ENCODE data around the gene NMBR. TPM values are rescaled to one million over a fixed set of nuclear protein-coding genes. Genes with fewer than 3 reads are reported as not detected.
"Not testable (repeated sequence)": the region's sequence is repeated elsewhere in the genome, so short reads cannot be mapped to it uniquely, and the experiment has no call there.

NMBR gene
- total RNA-seq, 1 experiment from 2014 or later = not detected

GRCh38 chr6:142155091-142155490, 8.2 kb upstream of the NMBR start:
- DNase-seq (ENCODE audit: low read depth) = no peak

- no peak for DNase-seq (ENCODE audit: low read depth)
These were observed 7.4 kb upstream of the NMBR start for GRCh38 chr6:142154336-142154735.

DNA sequence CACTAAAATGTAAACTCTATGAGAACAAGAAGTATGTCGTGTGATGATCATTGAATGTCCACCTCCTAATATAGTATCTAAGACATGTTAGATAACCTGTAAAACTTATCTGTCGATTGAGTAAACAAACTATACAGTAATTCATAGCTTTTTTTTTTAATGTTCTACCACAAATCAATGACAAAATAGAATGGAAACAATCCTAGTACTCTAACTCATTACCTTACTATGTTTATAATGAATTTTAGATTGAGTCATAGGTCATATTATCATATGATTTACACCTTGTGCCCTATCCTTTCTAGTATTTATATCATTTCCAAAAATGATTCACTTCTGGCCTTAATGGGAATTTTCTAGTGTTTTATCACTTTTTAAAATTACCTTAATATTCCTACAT, 6.3 kb upstream of the NMBR start:
- DNase-seq (ENCODE audit: low read depth) = no peak

DNA sequence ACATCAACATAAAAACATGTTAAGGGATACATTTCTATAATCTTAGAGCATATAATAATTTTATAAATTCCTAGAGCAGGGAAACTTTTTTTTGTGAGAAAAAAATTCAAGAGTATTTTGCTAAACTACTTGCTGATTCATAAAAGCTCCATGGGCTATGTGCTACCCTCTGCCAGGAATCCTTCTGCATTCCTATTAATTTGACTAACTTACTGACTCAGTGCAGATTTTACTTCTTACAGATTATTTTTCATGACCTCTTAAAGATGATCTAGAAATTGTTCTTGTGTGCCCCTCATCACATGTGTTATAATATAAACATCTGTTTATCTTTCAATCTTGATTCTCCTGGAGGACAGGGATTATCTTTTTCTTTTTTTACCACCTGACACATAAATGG, 5.8 kb upstream of the NMBR start:
- DNase-seq (ENCODE audit: low read depth) = peak; percentile 49

- not testable (repeated sequence) for DNase-seq (ENCODE audit: low read depth)
These were observed 5.4 kb downstream of the NMBR start for GRCh38 chr6:142141531-142141930.

DNA sequence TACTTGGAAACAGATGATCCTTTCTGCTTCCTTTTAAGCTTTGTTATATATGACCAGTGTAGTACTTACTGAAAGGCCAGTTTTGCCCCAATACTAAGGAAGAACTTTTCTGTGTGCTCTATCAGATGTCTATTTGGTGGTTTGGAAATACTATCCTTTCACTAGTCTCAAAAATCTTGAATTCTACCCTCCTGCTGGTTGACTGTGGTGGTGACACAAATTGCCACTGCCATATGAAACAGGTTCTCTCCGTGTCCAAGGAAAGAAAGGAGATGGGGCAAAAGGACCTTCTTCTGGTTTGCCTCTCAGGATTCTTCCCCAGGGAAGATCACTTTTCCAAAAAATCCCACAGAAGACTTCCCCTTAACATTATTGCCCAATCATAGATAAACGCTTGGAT, 8.0 kb downstream of the NMBR start:
- no peak for DNase-seq (ENCODE audit: low read depth)

DNA sequence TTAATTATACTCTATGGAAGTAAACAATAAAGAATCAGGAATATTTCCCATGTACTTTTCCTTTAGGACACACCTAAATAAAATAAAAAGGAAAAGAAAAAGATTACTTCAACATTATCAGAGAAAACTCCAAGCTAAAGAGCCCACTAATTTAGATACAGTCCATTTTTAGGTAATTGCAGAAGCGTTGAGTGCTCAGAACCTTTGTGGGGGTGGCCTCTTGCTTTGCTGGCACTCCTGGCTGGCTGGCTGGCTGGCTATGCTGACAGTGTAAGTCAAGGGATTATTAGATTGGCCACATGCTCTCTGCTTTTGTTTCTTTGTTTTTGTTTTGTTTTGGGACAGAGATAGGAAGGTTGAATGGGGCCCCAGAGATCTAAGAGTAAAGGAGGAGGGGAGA, 14.3 kb downstream of the NMBR start, which contains the start of gene GJE1:
TSS of gene GJE1 (plus strand) at position 301 of the 400 bp plus-strand sequence. CDS start 234 bp downstream, outside the sequence.
- no peak for DNase-seq (ENCODE audit: low read depth)

DNA sequence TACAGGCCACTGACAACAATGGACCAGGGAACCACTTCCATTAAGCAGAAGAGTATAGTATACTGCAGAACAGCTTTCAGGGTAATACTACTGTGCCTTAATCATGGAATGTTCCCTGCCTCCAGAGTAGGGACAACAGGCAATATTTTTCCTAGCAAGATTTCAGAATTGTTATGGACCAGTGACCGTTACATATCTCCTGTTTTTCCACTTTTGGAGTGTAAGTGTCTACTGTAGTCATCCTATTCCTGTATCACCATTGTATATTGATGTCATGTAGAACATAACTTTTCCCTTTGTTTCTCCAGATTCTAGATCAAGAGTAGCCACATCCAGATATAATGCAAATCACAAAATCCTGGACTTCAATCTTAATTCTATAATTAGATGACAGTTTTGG, 16.1 kb downstream of the NMBR start:
- DNase-seq (ENCODE audit: low read depth) = no peak

- DNase-seq (ENCODE audit: low read depth) = no peak
These were observed 25.6 kb downstream of the NMBR start for GRCh38 chr6:142121342-142121741.

DNA sequence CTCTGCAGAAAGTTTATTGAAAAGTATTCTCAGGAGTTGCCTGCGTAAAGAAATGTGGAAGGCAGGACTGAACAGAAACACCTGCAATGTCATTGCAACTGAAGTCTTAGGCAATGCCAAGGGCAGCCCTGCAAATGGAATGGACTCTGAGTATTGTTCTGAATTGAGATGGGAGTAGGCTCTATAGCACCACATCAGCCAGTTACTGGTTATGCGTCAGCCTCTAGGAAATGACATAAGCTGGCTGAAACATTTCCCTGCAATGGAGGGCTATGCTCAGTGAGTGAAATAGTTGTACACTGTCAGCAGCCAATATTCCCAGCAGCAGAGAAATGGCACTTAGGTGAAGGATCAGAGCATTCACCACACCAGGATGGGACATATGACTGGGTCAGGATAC, 28.0 kb downstream of the NMBR start:
- DNase-seq (ENCODE audit: low read depth) = no peak

DNA sequence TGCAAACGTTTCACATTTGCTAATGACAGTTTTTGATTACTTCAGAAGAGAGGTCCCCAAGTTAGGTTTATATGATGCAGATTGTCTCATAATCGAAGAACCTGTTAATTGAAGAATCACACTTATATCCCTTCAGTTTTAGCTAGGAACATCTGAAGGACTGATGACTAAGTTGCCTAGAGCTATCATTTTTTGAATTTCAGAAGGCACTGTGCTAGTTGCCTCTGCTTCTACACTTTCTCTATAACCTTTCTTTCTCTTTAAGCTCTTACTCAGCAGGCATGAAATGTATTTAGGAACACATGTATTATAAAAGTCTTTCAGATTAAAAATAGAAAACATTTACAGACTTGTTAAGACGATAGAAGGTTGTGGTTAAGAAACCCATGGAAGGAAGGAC, 28.6 kb downstream of the NMBR start:
- DNase-seq (ENCODE audit: low read depth) = no peak

- DNase-seq (ENCODE audit: low read depth) = no peak
These were observed 29.6 kb downstream of the NMBR start for GRCh38 chr6:142117366-142117765.

- DNase-seq (ENCODE audit: low read depth) = peak; percentile 72
These were observed 34.4 kb downstream of the NMBR start for GRCh38 chr6:142112451-142113061.

DNA sequence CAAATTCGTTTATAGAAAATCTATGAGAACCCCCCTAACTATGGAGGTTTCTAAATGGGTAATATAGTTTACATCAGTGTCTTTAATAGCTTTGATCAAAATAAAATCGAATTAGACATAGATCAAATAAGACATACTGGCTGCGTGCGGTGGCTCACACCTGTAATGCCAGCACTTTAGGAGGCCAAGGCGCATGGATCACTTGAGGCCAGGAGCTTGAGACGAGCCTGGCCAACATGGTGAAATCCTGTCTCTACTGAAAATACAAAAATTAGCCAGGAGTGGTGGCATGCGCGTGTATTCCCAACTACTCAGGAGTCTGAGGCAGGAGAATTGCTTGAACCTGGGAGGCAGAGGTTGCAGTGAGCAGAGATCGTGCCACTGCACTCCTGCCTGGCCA, 36.1 kb downstream of the NMBR start:
- not testable (repeated sequence) for DNase-seq (ENCODE audit: low read depth)

- not testable (repeated sequence) for DNase-seq (ENCODE audit: low read depth)
These were observed 42.1 kb downstream of the NMBR start for GRCh38 chr6:142104820-142105219.

GRCh38 chr6:142088858-142089216, 58.1 kb downstream of the NMBR start:
- peak; percentile 52 for DNase-seq (ENCODE audit: low read depth)

DNA sequence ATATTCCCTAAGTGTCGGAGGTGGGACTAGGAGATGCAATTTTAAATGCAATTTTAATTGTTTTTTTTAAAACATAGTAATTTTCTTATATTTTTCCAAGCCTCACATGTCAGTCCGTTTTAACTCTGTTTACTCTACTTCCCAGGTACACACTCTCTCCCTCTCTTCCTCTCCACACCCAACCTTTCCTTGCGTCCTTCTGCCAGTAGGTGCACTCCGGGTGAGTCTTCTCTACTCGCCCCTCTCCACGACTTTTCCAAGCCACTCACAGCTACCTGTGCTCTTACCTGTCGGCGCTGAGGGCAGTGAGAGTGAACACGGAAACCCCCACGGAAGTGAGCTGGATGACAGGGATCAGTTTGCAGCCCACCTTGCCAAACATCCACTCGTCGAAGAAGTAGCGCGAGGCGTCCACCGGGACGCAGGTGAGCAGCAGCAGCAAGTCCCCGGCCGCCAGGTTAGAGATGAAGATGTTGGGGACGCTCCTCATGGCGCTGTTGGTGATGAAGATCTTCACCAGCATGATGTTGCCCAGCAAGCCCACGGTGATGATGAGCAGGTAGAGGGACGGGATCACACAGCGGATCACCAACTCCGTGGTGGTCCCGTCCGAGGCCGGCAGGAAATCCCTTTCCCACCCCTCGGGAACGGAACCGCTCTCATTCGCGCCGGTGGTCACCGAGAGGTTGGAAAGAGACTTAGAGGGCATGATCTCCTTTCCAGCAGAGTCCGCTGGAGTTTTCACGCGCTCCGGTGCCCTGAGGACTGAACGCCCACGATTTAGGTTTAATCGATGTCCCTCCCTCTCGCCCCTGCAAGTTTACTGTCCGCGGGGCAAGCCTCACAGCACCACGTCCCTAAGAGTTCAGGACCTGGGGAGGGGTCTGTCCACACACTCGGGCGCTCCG, 58.7 kb downstream of the NMBR start:
- no peak for DNase-seq (ENCODE audit: low read depth)

GRCh38 chr6:142079130-142079529, 67.8 kb downstream of the NMBR start:
- DNase-seq (ENCODE audit: low read depth) = no peak

DNA sequence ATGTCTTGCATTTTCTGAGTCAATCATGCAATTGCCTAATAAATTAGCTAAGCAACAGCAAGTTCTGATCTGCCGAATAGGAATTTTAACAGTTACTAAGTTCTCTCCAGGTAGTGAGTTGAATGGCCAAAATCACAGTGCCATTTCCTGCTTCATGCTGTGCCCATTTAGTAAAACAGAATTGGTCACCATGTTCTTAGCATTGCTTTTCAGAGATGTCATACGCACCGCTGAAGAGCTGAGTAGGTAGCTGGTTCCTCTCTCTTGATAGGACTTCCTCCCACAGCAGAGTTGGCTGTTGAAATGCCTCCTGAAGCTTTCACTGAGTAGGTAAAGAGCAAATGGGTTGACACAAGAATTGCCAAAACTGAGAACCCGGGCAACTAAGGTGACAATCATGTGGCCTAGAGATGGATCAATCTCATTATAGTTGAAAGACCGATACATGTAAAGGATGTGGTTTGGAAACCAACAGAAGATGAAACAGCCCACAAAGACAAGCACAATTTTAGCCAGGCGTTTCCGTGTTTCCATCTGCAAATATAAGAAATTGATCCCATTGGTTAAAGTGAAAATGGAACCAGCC, 71.3 kb downstream of the NMBR start:
- no peak for DNase-seq (ENCODE audit: low read depth)

GRCh38 chr6:142074516-142074915, 72.4 kb downstream of the NMBR start:
- no peak for DNase-seq (ENCODE audit: low read depth)

GRCh38 chr6:142071981-142072380, 74.9 kb downstream of the NMBR start:
- DNase-seq (ENCODE audit: low read depth) = no peak

DNA sequence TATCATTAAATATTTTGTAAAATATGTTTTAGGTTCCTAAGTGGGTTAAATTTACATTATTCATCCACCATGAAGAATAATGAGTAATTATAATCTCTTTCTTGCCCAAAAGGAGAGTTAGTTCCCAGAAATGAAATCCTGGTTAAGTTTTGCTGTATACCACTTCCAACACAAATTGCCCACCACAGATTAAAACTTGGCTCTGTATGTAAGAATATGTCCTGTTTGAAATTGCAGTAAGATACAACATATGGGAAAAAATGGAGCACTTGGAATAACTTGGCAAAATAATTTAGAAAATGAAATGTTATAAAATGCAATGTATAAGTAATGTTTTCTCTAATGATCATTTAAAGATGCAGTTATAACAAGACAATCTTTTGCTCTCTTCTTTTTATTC, 78.5 kb downstream of the NMBR start:
- no peak for DNase-seq (ENCODE audit: low read depth)

GRCh38 chr6:142062861-142063260, 84.1 kb downstream of the NMBR start:
- not testable (repeated sequence) for DNase-seq (ENCODE audit: low read depth)

All from LHCN-M2 (cell line).